GM12892 (cell line): Measurements from ENCODE around the gene PLCL1.

ENCODE experiments used
- POLR2A ChIP-seq: IDR thresholded peaks from 2 replicates; pipeline ENCODE4 v1.6.1; 2011; ENCODE audit warnings: low read depth, low read length, control low read depth
- TAF1 ChIP-seq: IDR thresholded peaks from 2 replicates; pipeline ENCODE4 v1.6.1; 2011; ENCODE audit warnings: low read depth, mild to moderate bottlenecking, control low read depth, low read length, borderline replicate concordance

- no peak for TF ChIP-seq POLR2A
- no peak for TF ChIP-seq TAF1
Observed at GRCh38 chr2:197890168-197890567, 85.8 kb downstream of the PLCL1 start.
